ENCODE results near the gene ALAD.

ALAD gene

DNA sequence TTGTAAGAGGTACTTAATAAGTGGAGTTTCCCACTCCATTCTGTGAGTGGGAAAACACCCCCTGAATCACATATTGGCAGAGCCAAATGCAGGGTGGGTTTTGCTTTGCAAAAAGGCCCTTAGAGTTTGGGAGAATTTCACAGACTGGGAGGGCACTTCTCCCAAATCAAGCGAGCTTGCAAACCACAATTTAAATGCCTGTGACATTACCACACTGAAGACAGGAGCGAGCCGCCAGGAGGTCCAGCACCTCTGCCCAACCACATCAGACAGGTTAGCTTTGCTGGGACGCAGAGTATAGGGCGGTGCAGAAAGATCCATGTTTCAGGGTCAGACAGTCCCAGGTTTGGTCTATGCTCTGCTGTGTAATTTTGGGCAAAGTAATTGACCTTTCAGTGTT, 2.3 kb downstream of the ALAD start:
- no peaks in the 10 kb centered on the region for H3K9me3 ChIP-seq (ENCODE audit: control insufficient read depth, insufficient read depth, low read length)
- no peak overlapping the region for H3K27ac ChIP-seq (ENCODE audit: low read depth, low read length)
- TF ChIP-seq, protein P1, sequence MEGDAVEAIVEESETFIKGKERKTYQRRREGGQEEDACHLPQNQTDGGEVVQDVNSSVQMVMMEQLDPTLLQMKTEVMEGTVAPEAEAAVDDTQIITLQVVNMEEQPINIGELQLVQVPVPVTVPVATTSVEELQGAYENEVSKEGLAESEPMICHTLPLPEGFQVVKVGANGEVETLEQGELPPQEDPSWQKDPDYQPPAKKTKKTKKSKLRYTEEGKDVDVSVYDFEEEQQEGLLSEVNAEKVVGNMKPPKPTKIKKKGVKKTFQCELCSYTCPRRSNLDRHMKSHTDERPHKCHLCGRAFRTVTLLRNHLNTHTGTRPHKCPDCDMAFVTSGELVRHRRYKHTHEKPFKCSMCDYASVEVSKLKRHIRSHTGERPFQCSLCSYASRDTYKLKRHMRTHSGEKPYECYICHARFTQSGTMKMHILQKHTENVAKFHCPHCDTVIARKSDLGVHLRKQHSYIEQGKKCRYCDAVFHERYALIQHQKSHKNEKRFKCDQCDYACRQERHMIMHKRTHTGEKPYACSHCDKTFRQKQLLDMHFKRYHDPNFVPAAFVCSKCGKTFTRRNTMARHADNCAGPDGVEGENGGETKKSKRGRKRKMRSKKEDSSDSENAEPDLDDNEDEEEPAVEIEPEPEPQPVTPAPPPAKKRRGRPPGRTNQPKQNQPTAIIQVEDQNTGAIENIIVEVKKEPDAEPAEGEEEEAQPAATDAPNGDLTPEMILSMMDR (IDR thresholded peaks at IDR 0.05; ENCODE audit: low read depth, low read length, poor library complexity, severe bottlenecking): no peak
- TF ChIP-seq EZH2phosphoT487 (IDR thresholded peaks at IDR 0.05; ENCODE audit: borderline replicate concordance, low read length): no peak

DNA sequence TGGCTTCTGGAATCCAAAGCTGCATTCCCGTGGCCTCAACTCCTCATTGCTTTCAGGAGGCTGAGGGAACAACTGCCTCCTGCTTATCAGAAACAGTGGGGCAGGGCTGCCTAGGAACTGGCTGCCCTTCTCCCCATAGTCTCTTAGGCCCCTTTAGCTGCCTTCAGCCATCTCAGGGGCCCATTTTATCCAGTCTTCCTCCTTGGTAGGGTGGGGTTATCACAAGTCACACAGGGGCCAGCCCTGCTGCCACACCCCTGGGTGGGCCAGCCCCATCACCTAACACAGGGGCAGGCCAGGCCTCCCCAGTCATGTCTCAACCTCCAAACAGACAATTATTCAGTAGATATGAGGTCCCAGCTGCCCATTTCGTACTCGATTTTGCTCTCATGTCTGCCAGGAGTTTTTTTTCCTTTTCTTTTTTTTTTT, 3.9 kb downstream of the ALAD start:
- no peaks in the 10 kb centered on the region for H3K9me2 ChIP-seq (replicated peaks; ENCODE audit: control insufficient read depth, low read length)
- no peaks in the 10 kb centered on the region for H3K9me3 ChIP-seq (ENCODE audit: control insufficient read depth, insufficient read depth, low read length)
- peaks cover 12% of the 10 kb centered on the region for H3K4me1 ChIP-seq (ENCODE audit: control insufficient read depth, low read length)
- H3K79me2 ChIP-seq (ENCODE audit: control insufficient read depth, low read length): peaks cover 3% of the 10 kb centered on the region; the same call in 1 of the 2 replicates
- H3K4me2 ChIP-seq (ENCODE audit: low read length): no peak overlapping the region
- H3K27ac ChIP-seq (ENCODE audit: low read depth, low read length): no peak overlapping the region
- no peaks in the 10 kb centered on the region for H3K27me3 ChIP-seq (ENCODE audit: control insufficient read depth, low read length)
- no peak for TF ChIP-seq EZH2phosphoT487 (IDR thresholded peaks at IDR 0.05; ENCODE audit: borderline replicate concordance, low read length)
- TF ChIP-seq, protein P1 (IDR thresholded peaks at IDR 0.05; ENCODE audit: low read depth, low read length, poor library complexity, severe bottlenecking): no peak
- no peak overlapping the region for H3K4me3 ChIP-seq (ENCODE audit: low read length)
- H3F3A ChIP-seq (ENCODE audit: control insufficient read depth, insufficient read depth): no peaks in the 10 kb centered on the region
- H3K36me3 ChIP-seq (ENCODE audit: control insufficient read depth, low read length): no peaks in the 10 kb centered on the region
- no peaks in the 10 kb centered on the region for H4K20me1 ChIP-seq (ENCODE audit: control insufficient read depth, insufficient read depth, low read depth, low read length)

More for the DNA sequence above, 2.3 kb downstream of the ALAD start:
- H4K20me1 ChIP-seq (ENCODE audit: control insufficient read depth, insufficient read depth, low read depth, low read length): no peaks in the 10 kb centered on the region
- no peaks in the 10 kb centered on the region for H3K36me3 ChIP-seq (ENCODE audit: control insufficient read depth, low read length)
- H3K79me2 ChIP-seq (ENCODE audit: control insufficient read depth, low read length): peaks cover 3% of the 10 kb centered on the region; the same call in 1 of the 2 replicates
- H3K4me3 ChIP-seq (ENCODE audit: low read length): no peak overlapping the region
- H3K4me2 ChIP-seq (ENCODE audit: low read length): no peak overlapping the region
- no peaks in the 10 kb centered on the region for H3K27me3 ChIP-seq (ENCODE audit: control insufficient read depth, low read length)
- H3K9me2 ChIP-seq (replicated peaks; ENCODE audit: control insufficient read depth, low read length): no peaks in the 10 kb centered on the region
- H3K4me1 ChIP-seq (ENCODE audit: control insufficient read depth, low read length): peaks cover 12% of the 10 kb centered on the region
- peaks cover 2% of the 10 kb centered on the region; the same call in 1 of the 2 replicates for H3F3A ChIP-seq (ENCODE audit: control insufficient read depth, insufficient read depth)

DNA sequence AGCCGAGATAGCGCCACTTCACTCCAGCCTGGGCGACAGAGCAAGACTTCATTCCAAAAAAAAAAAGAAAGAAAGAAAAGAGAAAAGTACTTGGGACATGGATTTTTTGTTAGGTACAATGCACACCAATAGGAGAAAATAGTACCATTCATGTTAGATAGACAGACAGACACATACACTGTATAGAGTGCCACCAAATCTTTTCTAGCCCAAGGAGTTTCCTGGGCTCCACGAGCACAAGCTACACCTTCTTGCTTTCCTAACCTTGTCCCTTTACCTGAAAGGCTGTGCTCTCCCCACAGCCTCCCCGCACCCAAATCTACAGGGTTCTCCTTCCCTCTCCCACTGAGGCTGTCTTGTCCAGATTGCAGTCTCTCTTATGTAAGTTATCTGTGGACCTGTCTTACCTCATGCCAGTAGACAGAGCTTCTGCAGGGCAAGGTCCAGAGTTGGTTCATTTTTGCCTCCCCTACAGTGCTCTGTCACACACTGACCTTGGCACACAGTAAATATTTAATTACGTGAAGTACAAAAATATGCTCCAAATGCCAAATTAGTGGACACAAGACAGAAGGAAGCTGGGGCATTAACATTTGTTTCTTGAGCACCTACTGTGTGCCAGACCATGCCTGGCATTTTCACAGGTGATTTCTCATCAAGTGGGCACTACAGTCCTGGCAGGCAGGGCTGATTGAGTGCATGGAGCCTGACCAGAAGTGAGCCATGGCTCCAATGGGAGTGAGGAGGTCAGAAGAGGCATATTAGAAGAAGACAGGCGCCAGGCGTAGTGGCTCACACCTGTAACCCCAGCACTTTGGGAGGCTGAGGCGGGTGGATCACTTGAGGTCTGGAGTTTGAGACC, 5.9 kb downstream of the ALAD start:
- Histone ChIP-seq H3K36me3 (ENCODE audit: control insufficient read depth, low read length) (no peaks in the 10 kb centered on the region), H3K79me2 (ENCODE audit: control insufficient read depth, low read length) (peaks cover 3% of the 10 kb centered on the region; the same call in 1 of the 2 replicates), H3K4me3 (ENCODE audit: low read length) (no peak overlapping the region), H3K4me2 (ENCODE audit: low read length) (no peak overlapping the region), H3K27me3 (ENCODE audit: control insufficient read depth, low read length) (no peaks in the 10 kb centered on the region), H3K27ac (ENCODE audit: low read depth, low read length) (no peak overlapping the region), H3F3A (ENCODE audit: control insufficient read depth, insufficient read depth) (no peaks in the 10 kb centered on the region), H4K20me1 (ENCODE audit: control insufficient read depth, insufficient read depth, low read depth, low read length) (no peaks in the 10 kb centered on the region), H3K9me2 (replicated peaks; ENCODE audit: control insufficient read depth, low read length) (no peaks in the 10 kb centered on the region), H3K9me3 (ENCODE audit: control insufficient read depth, insufficient read depth, low read length) (no peaks in the 10 kb centered on the region), H3K4me1 (ENCODE audit: control insufficient read depth, low read length) (peaks cover 3% of the 10 kb centered on the region; the same call in 1 of the 2 replicates)
- TF ChIP-seq, protein P1 (IDR thresholded peaks at IDR 0.05; ENCODE audit: low read depth, low read length, poor library complexity, severe bottlenecking): no peak
- TF ChIP-seq EZH2phosphoT487 (IDR thresholded peaks at IDR 0.05; ENCODE audit: borderline replicate concordance, low read length): no peak

Data from DOHH2 (cell line).